MM.1S (cell line): ENCODE measurements around the gene PRKCE.

Source experiments
- DNase-seq: peaks from one replicate; pipeline ENCODE4 v3.0.0-alpha.2; 2015
- H2AFZ ChIP-seq: fragments of 300-600 bp; sonication (generic); 2 replicates; pipeline ENCODE4 v1.6.0; 2016; ENCODE audit warnings: antibody characterized with exemption, low read length
- H3F3A ChIP-seq: fragments of 300-600 bp; sonication (generic); 2 replicates; pipeline ENCODE4 v1.6.1; 2016; ENCODE audit warnings: mild to moderate bottlenecking, antibody characterized with exemption, low read length, moderate library complexity, mixed read lengths; ENCODE audit not compliant: insufficient read depth
- H3K27ac ChIP-seq: fragments of 300-600 bp; sonication (generic); 2 replicates; pipeline ENCODE4 v1.5.1; 2016; ENCODE audit warnings: mild to moderate bottlenecking, low read length
- H3K27me3 ChIP-seq: fragments of 300-600 bp; sonication (generic); replicated peaks from 2 replicates; pipeline ENCODE4 v1.6.0; 2016; ENCODE audit warnings: low read length; ENCODE audit not compliant: insufficient read depth
- H3K36me3 ChIP-seq: fragments of 300-600 bp; sonication (generic); replicated peaks from 2 replicates; pipeline ENCODE4 v1.6.1; 2016; ENCODE audit warnings: mild to moderate bottlenecking, low read length, mixed read lengths; ENCODE audit not compliant: insufficient read depth
- H3K4me1 ChIP-seq: fragments of 300-600 bp; sonication (generic); 2 replicates; pipeline ENCODE4 v1.6.1; 2016; ENCODE audit warnings: low read length, mixed read lengths
- H3K4me2 ChIP-seq: fragments of 300-600 bp; sonication (generic); 2 replicates; pipeline ENCODE4 v1.6.0; 2016; ENCODE audit warnings: low read depth, low read length
- H3K4me3 ChIP-seq: fragments of 300-600 bp; sonication (generic); 2 replicates; pipeline ENCODE4 v1.5.1; 2016; ENCODE audit warnings: low read length, mixed read lengths
- H3K79me2 ChIP-seq: fragments of 300-600 bp; sonication (generic); 2 replicates; pipeline ENCODE4 v1.6.1; 2016; ENCODE audit warnings: mixed run types, low read length, mixed read lengths
- H3K9ac ChIP-seq: fragments of 300-600 bp; sonication (generic); 2 replicates; pipeline ENCODE4 v1.6.1; 2016; ENCODE audit warnings: low read length, mixed read lengths
- H3K9me2 ChIP-seq: fragments of 300-600 bp; sonication (generic); replicated peaks from 2 replicates; pipeline ENCODE4 v1.6.1; 2016; ENCODE audit warnings: mild to moderate bottlenecking, low read length, mixed read lengths; ENCODE audit not compliant: insufficient read depth
- H3K9me3 ChIP-seq: fragments of 300-600 bp; sonication (generic); replicated peaks from 2 replicates; pipeline ENCODE4 v1.6.1; 2016; ENCODE audit warnings: mild to moderate bottlenecking, low read length, mixed read lengths; ENCODE audit not compliant: insufficient read depth
- H4K20me1 ChIP-seq: fragments of 300-600 bp; sonication (generic); 2 replicates; pipeline ENCODE4 v1.6.1; 2016; ENCODE audit warnings: mild to moderate bottlenecking, low read length, moderate library complexity, mixed read lengths; ENCODE audit not compliant: insufficient read depth
- EZH2 ChIP-seq: fragments of 300-600 bp; sonication (generic); optimal IDR thresholded peaks from 2 replicates; pipeline ENCODE3; 2017; ENCODE audit warnings: low read depth, mild to moderate bottlenecking, antibody characterized with exemption, low read length, mixed read lengths
- EZH2phosphoT487 ChIP-seq: fragments of 300-600 bp; sonication (generic); IDR thresholded peaks from 2 replicates; pipeline ENCODE4 v1.6.1; 2018; ENCODE audit warnings: antibody characterized with exemption, low read length
- TF ChIP-seq, protein P1 (sequence below): fragments of 300-600 bp; sonication (generic); IDR thresholded peaks from 2 replicates; pipeline ENCODE4 v1.5.1; 2016; ENCODE audit warnings: antibody characterized with exemption, low read length, mixed read lengths

The PRKCE gene

DNA sequence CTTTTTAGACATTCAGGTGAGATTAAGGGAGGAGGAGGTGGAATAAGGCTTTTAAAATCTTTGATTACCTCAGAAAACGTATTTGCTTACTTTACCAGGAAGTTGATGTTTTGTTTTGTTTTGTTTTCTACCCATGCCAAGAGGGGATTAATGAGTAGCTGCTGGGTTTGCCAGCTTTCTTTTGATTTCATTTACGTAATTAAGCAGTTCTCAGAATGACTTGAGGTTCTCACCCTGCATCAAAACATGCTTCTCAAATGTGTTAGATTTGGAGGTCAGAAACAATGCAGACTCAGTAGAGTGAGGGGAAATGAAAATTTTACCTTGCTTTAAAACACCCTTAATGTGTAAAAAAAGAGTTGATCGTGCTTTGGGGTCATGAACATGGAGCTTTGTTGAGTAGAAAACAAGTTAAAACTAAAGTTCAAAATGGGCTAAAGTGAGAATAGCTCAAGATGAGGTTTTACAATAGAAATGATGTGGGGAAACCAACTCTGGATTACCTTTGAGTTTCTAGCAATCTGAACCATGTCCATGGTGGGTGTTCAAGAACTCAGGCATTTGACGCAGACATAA, 428.6 kb downstream of the PRKCE start:
- Histone ChIP-seq H3K9ac (no peak overlapping the region), H4K20me1 (no peaks in the 10 kb centered on the region), H3K27me3 (no peaks in the 10 kb centered on the region), H3K9me3 (no peaks in the 10 kb centered on the region), H3K79me2 (no peaks in the 10 kb centered on the region), H3K4me3 (no peak overlapping the region), H3K36me3 (no peaks in the 10 kb centered on the region), H3K4me2 (no peak overlapping the region), H3F3A (no peaks in the 10 kb centered on the region), H3K4me1 (no peaks in the 10 kb centered on the region), H3K9me2 (no peaks in the 10 kb centered on the region), H2AFZ (no peak overlapping the region), H3K27ac (no peak overlapping the region)
- TF ChIP-seq, protein P1, sequence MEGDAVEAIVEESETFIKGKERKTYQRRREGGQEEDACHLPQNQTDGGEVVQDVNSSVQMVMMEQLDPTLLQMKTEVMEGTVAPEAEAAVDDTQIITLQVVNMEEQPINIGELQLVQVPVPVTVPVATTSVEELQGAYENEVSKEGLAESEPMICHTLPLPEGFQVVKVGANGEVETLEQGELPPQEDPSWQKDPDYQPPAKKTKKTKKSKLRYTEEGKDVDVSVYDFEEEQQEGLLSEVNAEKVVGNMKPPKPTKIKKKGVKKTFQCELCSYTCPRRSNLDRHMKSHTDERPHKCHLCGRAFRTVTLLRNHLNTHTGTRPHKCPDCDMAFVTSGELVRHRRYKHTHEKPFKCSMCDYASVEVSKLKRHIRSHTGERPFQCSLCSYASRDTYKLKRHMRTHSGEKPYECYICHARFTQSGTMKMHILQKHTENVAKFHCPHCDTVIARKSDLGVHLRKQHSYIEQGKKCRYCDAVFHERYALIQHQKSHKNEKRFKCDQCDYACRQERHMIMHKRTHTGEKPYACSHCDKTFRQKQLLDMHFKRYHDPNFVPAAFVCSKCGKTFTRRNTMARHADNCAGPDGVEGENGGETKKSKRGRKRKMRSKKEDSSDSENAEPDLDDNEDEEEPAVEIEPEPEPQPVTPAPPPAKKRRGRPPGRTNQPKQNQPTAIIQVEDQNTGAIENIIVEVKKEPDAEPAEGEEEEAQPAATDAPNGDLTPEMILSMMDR, result no peak
- no peak for DNase-seq

DNA sequence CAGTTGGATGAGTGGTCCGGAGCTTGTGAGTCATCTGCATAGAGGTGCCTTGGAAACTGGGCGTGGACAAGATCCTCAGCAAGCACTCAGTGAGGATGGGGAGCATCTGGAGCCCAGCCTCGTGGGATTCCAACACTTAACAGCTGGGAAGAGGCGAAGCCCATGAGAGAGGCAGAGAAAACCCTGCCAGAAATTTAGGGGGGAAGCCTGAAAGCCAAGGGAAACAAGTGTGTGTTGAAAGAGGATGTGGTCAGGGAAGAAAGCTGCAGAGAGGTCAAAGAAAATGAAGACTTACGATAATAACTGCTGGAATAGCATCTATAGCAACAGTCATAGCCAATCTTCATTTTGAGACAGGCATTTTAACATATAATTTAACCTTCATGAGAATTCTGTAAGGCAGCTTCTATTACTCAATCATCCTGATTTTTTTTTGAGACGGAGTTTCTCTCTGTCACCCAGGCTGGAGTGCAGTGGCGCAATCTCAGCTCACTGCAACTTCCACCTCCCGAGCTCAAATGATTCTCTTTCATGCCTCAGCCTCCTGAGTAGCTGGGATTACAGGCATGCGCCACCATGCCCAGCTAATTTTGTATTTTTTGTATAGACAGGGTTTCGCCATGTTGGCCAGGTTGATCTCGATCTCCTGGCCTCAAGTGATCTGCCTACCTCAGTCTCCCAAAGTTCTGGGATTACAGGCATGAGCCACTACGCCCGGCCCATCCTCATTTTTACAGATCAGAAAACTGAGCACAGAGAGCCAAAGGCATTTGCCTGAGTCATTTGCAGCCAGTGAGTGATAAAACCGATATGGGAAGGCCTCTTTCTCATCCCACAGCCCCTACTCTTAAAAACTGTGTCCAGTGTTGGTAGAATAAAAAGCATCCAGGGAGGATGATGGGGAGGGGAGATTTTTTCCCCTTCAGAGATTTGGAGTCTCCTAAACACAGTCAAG, 431.3 kb downstream of the PRKCE start:
- TF ChIP-seq, protein P1, result no peak
- no peak for TF ChIP-seq EZH2phosphoT487
- no peak for TF ChIP-seq EZH2
- Histone ChIP-seq H3K4me2 (no peak overlapping the region), H3K9me2 (no peaks in the 10 kb centered on the region), H3K27ac (no peak overlapping the region), H2AFZ (no peak overlapping the region), H3K36me3 (no peaks in the 10 kb centered on the region), H4K20me1 (no peaks in the 10 kb centered on the region), H3K4me1 (no peaks in the 10 kb centered on the region), H3F3A (no peaks in the 10 kb centered on the region), H3K79me2 (no peaks in the 10 kb centered on the region), H3K4me3 (no peak overlapping the region), H3K27me3 (no peaks in the 10 kb centered on the region), H3K9me3 (no peaks in the 10 kb centered on the region), H3K9ac (no peak overlapping the region)
- DNase-seq, result no peak

DNA sequence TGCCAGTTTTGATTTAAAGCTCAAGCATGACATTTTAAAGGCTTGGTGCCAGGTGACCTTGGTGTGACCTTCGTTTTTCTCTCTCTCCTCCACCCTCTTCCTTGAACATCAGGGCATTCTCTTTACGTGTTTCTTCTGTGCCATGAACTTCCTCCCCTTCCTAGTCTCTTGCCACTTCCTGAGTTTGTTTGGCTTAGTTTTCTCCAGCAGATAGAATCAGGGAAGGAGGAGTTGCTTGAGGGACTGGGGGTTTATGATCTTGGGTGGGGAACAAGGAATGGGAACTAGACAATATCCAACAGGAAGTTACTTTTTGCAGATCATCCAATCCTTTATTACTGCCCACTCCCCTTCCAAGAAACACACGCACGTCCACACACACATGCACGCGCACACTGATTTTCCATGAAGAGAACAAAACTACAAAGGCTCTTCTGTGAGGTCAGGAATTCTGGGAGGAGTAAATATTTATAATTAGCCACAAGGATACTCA, 435.1 kb downstream of the PRKCE start:
- H3K9me2 ChIP-seq, result no peaks in the 10 kb centered on the region
- no peak overlapping the region for H3K9ac ChIP-seq
- H3K9me3 ChIP-seq, result no peaks in the 10 kb centered on the region
- no peaks in the 10 kb centered on the region for H3K79me2 ChIP-seq
- H2AFZ ChIP-seq, result no peak overlapping the region
- H3K4me2 ChIP-seq, result no peak overlapping the region
- no peak overlapping the region for H3K27ac ChIP-seq
- TF ChIP-seq, protein P1, result no peak
- TF ChIP-seq EZH2phosphoT487, result no peak
- no peak for TF ChIP-seq EZH2
- no peaks in the 10 kb centered on the region for H3K4me1 ChIP-seq
- H4K20me1 ChIP-seq, result no peaks in the 10 kb centered on the region
- H3F3A ChIP-seq, result no peaks in the 10 kb centered on the region
- no peak for DNase-seq
- H3K36me3 ChIP-seq, result no peaks in the 10 kb centered on the region
- H3K27me3 ChIP-seq, result no peaks in the 10 kb centered on the region
- no peak overlapping the region for H3K4me3 ChIP-seq
